K562 (cell line): ENCODE data around the gene ASMT. TPM values are rescaled to one million over a fixed set of nuclear protein-coding genes. Genes with fewer than 3 reads are reported as not detected.
A peak's percentile ranks its signal among the peaks of the same experiment; 100 is the strongest.

ENCODE experiments used
- ATAC-seq: fragments of 200-7000 bp; cut with Tn5 transposase; 3 replicates; pipeline ENCODE4 v1.9.1; 2020; ENCODE audit warnings: moderate library complexity
- BruUV-seq: library from RNA; stranded (reverse); fragments of 400-500 nt; replicated peaks from 2 replicates; lab custom pipeline; 2021; lab: Mats Ljungman, UMichigan
- CTCF ChIA-PET: fragments of 300-600 bp; formaldehyde crosslinking; extraction: SDS; loops from one replicate; lab custom pipeline; 2021; ENCODE audit warnings: low intra/inter-chr PET ratio; lab: Yijun Ruan, JAX
- POLR2A ChIA-PET: fragments of 300-600, 350-650 bp; sonication (Branson Sonifier 250); formaldehyde crosslinking; extraction: SDS; loops from one replicate; lab custom pipeline; 2021; ENCODE audit warnings: antibody characterized with exemption, inconsistent platforms; lab: Yijun Ruan, JAX
- DNase-seq, 4 experiments: peaks; one replicate each; pipeline versions ENCODE4 v3.0.0 to v3.0.0-alpha.2; 2011 to 2018; ENCODE audit warnings: low spot score in 3 of 4, mixed read lengths in 3 of 4; ENCODE audit errors: extremely low read depth in 1 of 4
- FAIRE-seq: peaks from 2 replicates; lab custom pipeline; 2011; peaks lifted over from hg19 to GRCh38; lab: Jason Lieb, UNC
- H2AFZ ChIP-seq: 2 replicates; pipeline ENCODE4 v1.6.0; 2011; ENCODE audit warnings: low read depth, low read length, control low read depth, inconsistent platforms
- H3K27ac ChIP-seq: fragments of 200-600 bp; 3 replicates; pipeline ENCODE4 v1.8.0; 2011; ENCODE audit warnings: low read depth, mild to moderate bottlenecking, control low read depth, inconsistent platforms, low read length, moderate library complexity, mixed read lengths; ENCODE audit errors: extremely low read depth
- H3K27me3 ChIP-seq, 2 experiments: fragments of 300-600 bp in 1 of 2; 2 replicates in 1 of 2; 3 replicates in 1 of 2; pipeline versions ENCODE4 v1.6.0 to v1.8.0; 2011; ENCODE audit warnings: inconsistent platforms in 2 of 2, low read length in 2 of 2, mild to moderate bottlenecking in 1 of 2, mixed read lengths in 1 of 2, moderate library complexity in 1 of 2; ENCODE audit not compliant: control insufficient read depth in 2 of 2, insufficient read depth in 2 of 2
- H3K36me3 ChIP-seq: fragments of 300-600 bp; 3 replicates; pipeline ENCODE4 v1.8.0; 2011; ENCODE audit warnings: mild to moderate bottlenecking, low read length, inconsistent platforms; ENCODE audit not compliant: control insufficient read depth, insufficient read depth
- H3K4me1 ChIP-seq, 2 experiments: fragments of 200-600 bp in 1 of 2; replicated peaks in 1 of 2; 2 replicates in 1 of 2; 3 replicates in 1 of 2; pipeline versions ENCODE4 v1.5.1 to v1.8.0; 2011; ENCODE audit warnings: inconsistent platforms in 2 of 2, low read length in 2 of 2, mild to moderate bottlenecking in 1 of 2, mixed read lengths in 1 of 2, moderate library complexity in 1 of 2; ENCODE audit not compliant: control insufficient read depth in 2 of 2, insufficient read depth in 2 of 2
- H3K4me2 ChIP-seq: 2 replicates; pipeline ENCODE4 v1.6.1; 2011; ENCODE audit warnings: low read length, control low read depth, inconsistent platforms, mixed read lengths; ENCODE audit not compliant: insufficient read depth
- H3K4me3 ChIP-seq: fragments of 200-600 bp; sonication (generic), shearing (Covaris generic); 2 replicates; pipeline ENCODE4 v1.5.1; 2016; ENCODE audit warnings: control low read depth, inconsistent platforms
- H3K79me2 ChIP-seq: fragments of 200-600 bp; 3 replicates; pipeline ENCODE4 v1.8.0; 2011; ENCODE audit warnings: low read length, inconsistent platforms; ENCODE audit not compliant: control insufficient read depth, insufficient read depth
- H3K9ac ChIP-seq, 2 experiments: 2 replicates each; pipeline versions ENCODE4 v1.6.0 to v1.6.1; 2011; ENCODE audit warnings: low read depth in 2 of 2, low read length in 2 of 2, control low read depth in 1 of 2, inconsistent platforms in 1 of 2, mild to moderate bottlenecking in 1 of 2, mixed read lengths in 1 of 2; ENCODE audit not compliant: insufficient read depth in 1 of 2
- H3K9me1 ChIP-seq: one replicate; pipeline ENCODE4 v1.6.0; 2011; ENCODE audit warnings: inconsistent platforms, mild to moderate bottlenecking, low read length, moderate library complexity; ENCODE audit not compliant: control insufficient read depth, insufficient read depth
- H3K9me3 ChIP-seq: replicated peaks from 2 replicates; pipeline ENCODE4 v1.5.1; 2011; ENCODE audit warnings: low read depth, low read length, inconsistent platforms; ENCODE audit not compliant: control insufficient read depth, insufficient read depth
- H4K20me1 ChIP-seq: replicated peaks from 2 replicates; pipeline ENCODE4 v1.6.1; 2011; ENCODE audit warnings: low read length, inconsistent platforms, mixed read lengths; ENCODE audit not compliant: control insufficient read depth, insufficient read depth
- FOSL1 ChIP-seq: fragments of 200-800 bp; sonication (Bioruptor generic); conservative IDR thresholded peaks from 2 replicates; pipeline ENCODE4 v1.6.1; 2016; ENCODE audit warnings: missing genetic modification characterization, missing compliant biosample characterization
- NR2C1 ChIP-seq, 2 experiments: fragments of 450-650 bp; IDR thresholded peaks; 2 replicates each; pipeline ENCODE4 v1.6.1; 2017; ENCODE audit warnings: mild to moderate bottlenecking in 2 of 2, antibody characterized with exemption in 1 of 2, inconsistent platforms in 1 of 2, missing compliant biosample characterization in 1 of 2, missing genetic modification characterization in 1 of 2
- PURB ChIP-seq: sonication (generic); formaldehyde crosslinking; IDR thresholded peaks from 2 replicates; pipeline ENCODE4 v1.9.0; 2021; ENCODE audit warnings: low read depth, mild to moderate bottlenecking, missing genetic modification reagents
- SAP30 ChIP-seq: fragments of 200-600 bp; sonication (generic); IDR thresholded peaks from 2 replicates; pipeline ENCODE4 v1.6.1; 2012; ENCODE audit warnings: borderline replicate concordance, low read depth, mild to moderate bottlenecking, moderate library complexity, low read length, control low read depth, inconsistent platforms; ENCODE audit not compliant: insufficient read depth, poor library complexity, severe bottlenecking
- SMC3 ChIP-seq: conservative IDR thresholded peaks from 2 replicates; pipeline ENCODE4 v1.6.1; 2011; ENCODE audit warnings: low read depth, low read length, improper control_type of control experiment; ENCODE audit not compliant: insufficient read depth
- SPI1 ChIP-seq: IDR thresholded peaks from 2 replicates; pipeline ENCODE4 v1.6.1; 2011; ENCODE audit warnings: low read depth, low read length, control low read depth, borderline replicate concordance
- TBL1XR1 ChIP-seq, 2 experiments: IDR thresholded peaks; 2 replicates each; pipeline ENCODE4 v1.6.1; 2012; ENCODE audit warnings: improper control_type of control experiment in 2 of 2, low read length in 2 of 2, mild to moderate bottlenecking in 1 of 2
- TGIF2 ChIP-seq: sonication (generic); formaldehyde crosslinking; IDR thresholded peaks from 2 replicates; pipeline ENCODE4 v1.8.1; 2022; ENCODE audit warnings: mild to moderate bottlenecking, missing genetic modification reagents, moderate library complexity
- ZFP30 ChIP-seq: fragments of 250-450 bp; sonication (Bioruptor Pico); IDR thresholded peaks from 2 replicates; pipeline ENCODE4 v1.8.0; 2022; ENCODE audit warnings: moderate library complexity, mild to moderate bottlenecking, inconsistent platforms, borderline replicate concordance
- ZNF133 ChIP-seq: fragments of 250-450 bp; sonication (Bioruptor Pico); IDR thresholded peaks from 2 replicates; pipeline ENCODE4 v1.4.0; 2020; ENCODE audit warnings: mild to moderate bottlenecking
- WGBS: fragments of 100-300 bp; shearing (Covaris generic); methylation state at CpG from one replicate; pipeline ENCODE4 v1.1.6; 2016; ENCODE audit warnings: low coverage, mixed read lengths; ENCODE audit not compliant: insufficient coverage; ENCODE audit errors: missing lambda C conversion rate; 5-methylcytosine and 5-hydroxymethylcytosine counted together
- in situ Hi-C: fragments of 300-500 bp; cut with MboI; formaldehyde crosslinking; loops from 4 replicates; pipeline ENCODE4 v1.15.0; 2018; ENCODE audit warnings: inconsistent platforms, mixed read lengths
- intact Hi-C: fragments of 100-400 bp; cut with micrococcal nuclease; formaldehyde crosslinking; loops from 2 replicates; pipeline ENCODE4 v1.14.2; 2022
- polyA plus RNA-seq, 8 experiments: library from polyadenylated mRNA; depleted of rRNA in 4 of 8; stranded (reverse) in 5 of 8; unstranded in 3 of 8; fragments of >200 nt; fragmentation: Nextera tagmentation in 2 of 8; fragmentation: Illumina TruSeq in 1 of 8; extraction: Ambion mirVana in 2 of 8; extraction: Trizol in 1 of 8; gene quantifications; 2 replicates each; pipeline versions ENCODE4 v1.2.1 to v1.2.3, GENCODE V29; 2011 to 2014; ENCODE audit warnings: inconsistent platforms in 1 of 8, missing spikeins in 1 of 8
- total RNA-seq, 7 experiments: library from RNA; depleted of rRNA in 6 of 7; stranded (reverse); fragments of >200 nt in 6 of 7; fragmentation: Illumina TruSeq in 2 of 7; extraction: Trizol in 2 of 7; gene quantifications; 2 replicates each; pipeline versions ENCODE4 v1.2.1 to v1.2.3, GENCODE V29; 2011 to 2021; ENCODE audit warnings: low replicate concordance in 1 of 7
- TF ChIP-seq, protein P1 (sequence below): IDR thresholded peaks from 3 replicates; pipeline ENCODE4 v1.6.1; 2011; ENCODE audit warnings: borderline replicate concordance, mild to moderate bottlenecking, moderate library complexity; ENCODE audit not compliant: insufficient read length; ENCODE audit errors: extremely low read depth
- TF ChIP-seq, protein P2 (sequence below): IDR thresholded peaks from 3 replicates; pipeline ENCODE4 v1.6.1; 2011; ENCODE audit warnings: borderline replicate concordance, mild to moderate bottlenecking; ENCODE audit not compliant: insufficient read length, insufficient read depth
- TF ChIP-seq, protein P3 (sequence below): IDR thresholded peaks from 2 replicates; pipeline ENCODE4 v1.6.1; 2012; ENCODE audit warnings: low read depth, low read length, improper control_type of control experiment, borderline replicate concordance

Gene ASMT
- total and polyA plus RNA-seq, 9 of the 15 experiments (the other 6 are each of a cell fraction or from before 2014, with no cell fraction given) = 0.06 TPM; not detected in 8

DNA sequence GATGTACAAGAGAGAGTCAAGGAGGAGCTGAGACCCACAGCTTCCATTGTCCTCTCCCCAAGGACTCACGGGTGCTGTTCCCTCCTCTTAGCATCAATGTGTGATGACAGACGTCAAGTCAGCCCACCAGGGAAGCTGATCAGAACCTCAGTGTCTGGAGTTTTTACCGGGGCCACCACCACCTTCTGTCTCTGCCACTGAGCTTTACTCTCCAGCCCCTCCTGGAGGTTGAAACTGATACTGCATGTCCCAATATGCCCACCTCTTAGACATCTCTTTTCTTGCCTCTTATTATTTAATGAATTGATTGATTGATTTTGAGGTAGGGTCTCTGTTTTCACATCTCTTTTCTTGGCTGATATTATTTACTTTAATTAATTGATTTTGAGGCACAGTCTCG, 33.7 kb upstream of the ASMT start (continued):
- TF ChIP-seq, protein P1, sequence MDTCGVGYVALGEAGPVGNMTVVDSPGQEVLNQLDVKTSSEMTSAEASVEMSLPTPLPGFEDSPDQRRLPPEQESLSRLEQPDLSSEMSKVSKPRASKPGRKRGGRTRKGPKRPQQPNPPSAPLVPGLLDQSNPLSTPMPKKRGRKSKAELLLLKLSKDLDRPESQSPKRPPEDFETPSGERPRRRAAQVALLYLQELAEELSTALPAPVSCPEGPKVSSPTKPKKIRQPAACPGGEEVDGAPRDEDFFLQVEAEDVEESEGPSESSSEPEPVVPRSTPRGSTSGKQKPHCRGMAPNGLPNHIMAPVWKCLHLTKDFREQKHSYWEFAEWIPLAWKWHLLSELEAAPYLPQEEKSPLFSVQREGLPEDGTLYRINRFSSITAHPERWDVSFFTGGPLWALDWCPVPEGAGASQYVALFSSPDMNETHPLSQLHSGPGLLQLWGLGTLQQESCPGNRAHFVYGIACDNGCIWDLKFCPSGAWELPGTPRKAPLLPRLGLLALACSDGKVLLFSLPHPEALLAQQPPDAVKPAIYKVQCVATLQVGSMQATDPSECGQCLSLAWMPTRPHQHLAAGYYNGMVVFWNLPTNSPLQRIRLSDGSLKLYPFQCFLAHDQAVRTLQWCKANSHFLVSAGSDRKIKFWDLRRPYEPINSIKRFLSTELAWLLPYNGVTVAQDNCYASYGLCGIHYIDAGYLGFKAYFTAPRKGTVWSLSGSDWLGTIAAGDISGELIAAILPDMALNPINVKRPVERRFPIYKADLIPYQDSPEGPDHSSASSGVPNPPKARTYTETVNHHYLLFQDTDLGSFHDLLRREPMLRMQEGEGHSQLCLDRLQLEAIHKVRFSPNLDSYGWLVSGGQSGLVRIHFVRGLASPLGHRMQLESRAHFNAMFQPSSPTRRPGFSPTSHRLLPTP = no peak
- no peak for TF ChIP-seq SAP30

DNA sequence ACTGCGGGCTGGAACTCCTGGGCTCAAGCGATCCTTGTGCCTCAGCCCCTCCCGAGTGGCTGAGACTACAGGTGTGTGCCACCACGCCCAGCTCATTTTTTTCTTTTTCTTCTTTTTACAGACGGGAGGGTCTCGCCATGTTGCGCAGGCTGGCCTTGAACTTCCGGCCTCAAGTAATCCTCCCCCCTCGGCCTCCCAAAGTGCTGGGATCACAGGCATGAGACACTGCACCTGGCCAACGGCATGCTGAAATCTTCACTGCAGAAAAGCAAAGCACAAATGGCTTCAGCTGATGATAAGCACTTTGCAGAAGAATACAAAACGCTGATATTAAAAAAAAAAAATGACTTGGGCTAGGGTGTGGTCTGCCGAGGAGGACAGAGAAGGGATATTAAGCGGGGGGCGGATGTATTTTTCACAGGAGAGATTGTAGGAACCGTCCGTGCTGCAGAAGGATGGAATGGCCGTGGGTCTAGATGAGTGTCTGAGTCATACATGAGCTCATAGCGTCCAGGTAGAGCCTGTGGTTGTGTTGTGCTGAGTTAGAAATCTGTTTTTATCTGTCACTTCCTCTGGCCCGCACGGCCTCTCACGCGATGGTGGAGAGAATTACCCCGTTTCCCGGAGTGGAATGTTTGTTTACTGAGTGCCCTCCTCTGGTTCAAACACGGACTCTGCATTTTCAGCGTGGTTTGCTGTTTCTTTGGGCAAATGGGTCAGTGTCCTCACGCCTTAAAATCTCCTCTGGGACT, 32.0 kb upstream of the ASMT start:
- FAIRE-seq (no peak), ATAC-seq (peak; percentile 72), DNase-seq (peak in 2 of 4 experiments; percentile 17)
- no peak overlapping the region for H3K9ac ChIP-seq
- no peak overlapping the region for H2AFZ ChIP-seq
- intact Hi-C loops (no loop called here), in situ Hi-C loops (no loop called here)
- H3K9me1 ChIP-seq = no peaks in the 10 kb centered on the region
- no peak overlapping the region for H3K4me2 ChIP-seq
- no peaks in the 10 kb centered on the region for H4K20me1 ChIP-seq
- no peaks in the 10 kb centered on the region; a peak in 1 of 5 replicates for H3K4me1 ChIP-seq
- 2% methylated on average over 18 of the region's 27 CpGs for WGBS
- no TSS peak for BruUV-seq
- H3K4me3 ChIP-seq = no peak overlapping the region
- no peaks in the 10 kb centered on the region for H3K36me3 ChIP-seq
- CTCF ChIA-PET = no interaction called here
- no peaks in the 10 kb centered on the region for H3K27me3 ChIP-seq
- POLR2A ChIA-PET = no interaction called here
- no peaks in the 10 kb centered on the region for H3K79me2 ChIP-seq
- no peaks in the 10 kb centered on the region for H3K9me3 ChIP-seq
- H3K27ac ChIP-seq = no peak overlapping the region
- TF ChIP-seq NR2C1 (IDR thresholded peaks at IDR 0.05) (no peak), NR2C1 (tag; IDR thresholded peaks at IDR 0.05) (no peak), ZNF133 (CRISPR knock-in tag) (no peak), FOSL1 (tag) (peak; percentile 39; the same call in 1 of the 2 replicates), PURB (no peak), SPI1 (peak; percentile 36; the same call in 1 of the 2 replicates), SMC3 (no peak), TGIF2 (CRISPR knock-in tag) (no peak), TBL1XR1 (IDR thresholded peaks at IDR 0.05; ENCODE audit: low read length in 2 of 2) (no peak), ZFP30 (no peak)
- TF ChIP-seq, protein P2, sequence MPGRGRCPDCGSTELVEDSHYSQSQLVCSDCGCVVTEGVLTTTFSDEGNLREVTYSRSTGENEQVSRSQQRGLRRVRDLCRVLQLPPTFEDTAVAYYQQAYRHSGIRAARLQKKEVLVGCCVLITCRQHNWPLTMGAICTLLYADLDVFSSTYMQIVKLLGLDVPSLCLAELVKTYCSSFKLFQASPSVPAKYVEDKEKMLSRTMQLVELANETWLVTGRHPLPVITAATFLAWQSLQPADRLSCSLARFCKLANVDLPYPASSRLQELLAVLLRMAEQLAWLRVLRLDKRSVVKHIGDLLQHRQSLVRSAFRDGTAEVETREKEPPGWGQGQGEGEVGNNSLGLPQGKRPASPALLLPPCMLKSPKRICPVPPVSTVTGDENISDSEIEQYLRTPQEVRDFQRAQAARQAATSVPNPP = no peak
- TF ChIP-seq, protein P3, sequence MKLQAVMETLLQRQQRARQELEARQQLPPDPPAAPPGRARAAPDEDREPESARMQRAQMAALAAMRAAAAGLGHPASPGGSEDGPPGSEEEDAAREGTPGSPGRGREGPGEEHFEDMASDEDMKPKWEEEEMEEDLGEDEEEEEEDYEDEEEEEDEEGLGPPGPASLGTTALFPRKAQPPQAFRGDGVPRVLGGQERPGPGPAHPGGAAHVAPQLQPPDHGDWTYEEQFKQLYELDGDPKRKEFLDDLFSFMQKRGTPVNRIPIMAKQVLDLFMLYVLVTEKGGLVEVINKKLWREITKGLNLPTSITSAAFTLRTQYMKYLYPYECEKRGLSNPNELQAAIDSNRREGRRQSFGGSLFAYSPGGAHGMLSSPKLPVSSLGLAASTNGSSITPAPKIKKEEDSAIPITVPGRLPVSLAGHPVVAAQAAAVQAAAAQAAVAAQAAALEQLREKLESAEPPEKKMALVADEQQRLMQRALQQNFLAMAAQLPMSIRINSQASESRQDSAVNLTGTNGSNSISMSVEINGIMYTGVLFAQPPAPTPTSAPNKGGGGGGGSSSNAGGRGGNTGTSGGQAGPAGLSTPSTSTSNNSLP = no peak
